ENCODE data around the gene SAPCD1.

The SAPCD1 gene

GRCh38 chr6:31740397-31741223 is 21.8 kb upstream of the SAPCD1 start:
- no peak for DNase-seq (ENCODE audit: low read depth)
- H3K4me3 ChIP-seq (ENCODE audit: low read depth, low read length): peak overlapping the region; percentile 93

GRCh38 chr6:31741815-31742214 is 20.6 kb upstream of the SAPCD1 start:
- no peak overlapping the region for H3K4me3 ChIP-seq (ENCODE audit: low read depth, low read length)
- TF ChIP-seq CTCF (conservative IDR thresholded peaks at IDR 0.05; ENCODE audit: low read depth, low read length): no peak
- no peak for DNase-seq (ENCODE audit: low read depth)

More at GRCh38 chr6:31740397-31741223, 21.8 kb upstream of the SAPCD1 start:
- no peak for TF ChIP-seq CTCF (conservative IDR thresholded peaks at IDR 0.05; ENCODE audit: low read depth, low read length)

- DNase-seq (ENCODE audit: low read depth): no peak
- no peak overlapping the region for H3K4me3 ChIP-seq (ENCODE audit: low read depth, low read length)
- TF ChIP-seq CTCF (conservative IDR thresholded peaks at IDR 0.05; ENCODE audit: low read depth, low read length): no peak
Observed at GRCh38 chr6:31742894-31743293, 19.6 kb upstream of the SAPCD1 start.

GRCh38 chr6:31744422-31744821 is 18.0 kb upstream of the SAPCD1 start:
- no peak for TF ChIP-seq CTCF (conservative IDR thresholded peaks at IDR 0.05; ENCODE audit: low read depth, low read length)
- DNase-seq (ENCODE audit: low read depth): no peak
- no peak overlapping the region for H3K4me3 ChIP-seq (ENCODE audit: low read depth, low read length)

GRCh38 chr6:31749301-31750036 is 13.0 kb upstream of the SAPCD1 start:
- no peak overlapping the region for H3K4me3 ChIP-seq (ENCODE audit: low read depth, low read length)
- no peak for DNase-seq (ENCODE audit: low read depth)
- TF ChIP-seq CTCF (conservative IDR thresholded peaks at IDR 0.05; ENCODE audit: low read depth, low read length): no peak

GRCh38 chr6:31750411-31751022 is 11.9 kb upstream of the SAPCD1 start:
- peak; percentile 38 for DNase-seq (ENCODE audit: low read depth)
- TF ChIP-seq CTCF (conservative IDR thresholded peaks at IDR 0.05; ENCODE audit: low read depth, low read length): no peak
- H3K4me3 ChIP-seq (ENCODE audit: low read depth, low read length): no peak overlapping the region
